Neural progenitor cell (in vitro differentiated cells): ENCODE results near the gene KIF5B. TPM values are rescaled to one million over a fixed set of nuclear protein-coding genes. Genes with fewer than 3 reads are reported as not detected.
A peak's percentile ranks its signal among the peaks of the same experiment; 100 is the strongest.

ENCODE experiments used
- DNase-seq: peaks from one replicate; pipeline ENCODE4 v3.0.0-alpha.2; 2016; ENCODE audit warnings: low spot score
- H2AFZ ChIP-seq: fragments of 200-600 bp; sonication (generic); replicated peaks from 2 replicates; pipeline ENCODE4 v1.6.1; 2016; ENCODE audit warnings: antibody characterized with exemption
- H3F3A ChIP-seq: fragments of 200-600 bp; sonication (generic); 2 replicates; pipeline ENCODE4 v1.6.1; 2016; ENCODE audit warnings: antibody characterized with exemption, low read depth
- H3K27ac ChIP-seq: fragments of 200-600 bp; sonication (generic); 2 replicates; pipeline ENCODE4 v1.5.1; 2016; ENCODE audit warnings: mild to moderate bottlenecking
- H3K27me3 ChIP-seq: fragments of 200-600 bp; sonication (generic); 2 replicates; pipeline ENCODE4 v1.6.1; 2016; ENCODE audit warnings: mild to moderate bottlenecking, moderate library complexity
- H3K36me3 ChIP-seq: fragments of 200-600 bp; sonication (generic); 2 replicates; pipeline ENCODE4 v1.5.1; 2016
- H3K4me1 ChIP-seq: fragments of 200-600 bp; sonication (generic); 2 replicates; pipeline ENCODE4 v1.6.1; 2016; ENCODE audit warnings: mixed run types
- H3K4me2 ChIP-seq: fragments of 200-600 bp; sonication (generic); 2 replicates; pipeline ENCODE4 v1.6.1; 2016
- H3K4me3 ChIP-seq: fragments of 200-600 bp; sonication (generic); 2 replicates; pipeline ENCODE4 v1.5.1; 2016
- H3K79me2 ChIP-seq: fragments of 200-600 bp; sonication (generic); 2 replicates; pipeline ENCODE4 v1.6.1; 2016; ENCODE audit warnings: low read depth
- H3K9ac ChIP-seq: fragments of 200-600 bp; sonication (generic); 2 replicates; pipeline ENCODE4 v1.6.1; 2016
- H3K9me3 ChIP-seq: fragments of 200-600 bp; sonication (generic); 2 replicates; pipeline ENCODE4 v1.5.1; 2016; ENCODE audit warnings: low read depth
- H4K20me1 ChIP-seq: fragments of 200-600 bp; sonication (generic); 2 replicates; pipeline ENCODE4 v1.6.1; 2016; ENCODE audit warnings: low read depth
- H3K27ac Mint-ChIP-seq: 3 replicates; pipeline ENCODE4 v1.8.0; 2021; ENCODE audit warnings: mixed read lengths
- H3K27me3 Mint-ChIP-seq: 2 replicates; pipeline ENCODE4 v1.8.0; 2022; ENCODE audit warnings: low read depth, mild to moderate bottlenecking, inconsistent platforms, moderate library complexity, mixed read lengths; ENCODE audit not compliant: insufficient read depth
- H3K36me3 Mint-ChIP-seq: 3 replicates; pipeline ENCODE4 v1.8.0; 2021; ENCODE audit warnings: mixed read lengths
- H3K4me1 Mint-ChIP-seq: 3 replicates; pipeline ENCODE4 v1.8.0; 2021; ENCODE audit warnings: mixed read lengths
- H3K4me3 Mint-ChIP-seq: 3 replicates; pipeline ENCODE4 v1.8.0; 2021; ENCODE audit warnings: mild to moderate bottlenecking, moderate library complexity, mixed read lengths
- H3K9me3 Mint-ChIP-seq: 3 replicates; pipeline ENCODE4 v1.8.0; 2020; ENCODE audit warnings: mixed read lengths
- EZH2 ChIP-seq: fragments of 200-600 bp; sonication (generic); IDR thresholded peaks from 2 replicates; pipeline ENCODE4 v1.6.1; 2017; ENCODE audit warnings: antibody characterized with exemption, mild to moderate bottlenecking, moderate library complexity
- EZH2phosphoT487 ChIP-seq: fragments of 200-600 bp; sonication (generic); IDR thresholded peaks from 2 replicates; pipeline ENCODE4 v1.6.1; 2017; ENCODE audit warnings: antibody characterized with exemption
- total RNA-seq: library from RNA; depleted of rRNA; stranded (reverse); fragments of >200 nt; gene quantifications from 2 replicates; pipeline ENCODE4 v1.2.3, GENCODE V29; 2015; ENCODE audit warnings: low replicate concordance
- TF ChIP-seq, protein P1 (sequence below): fragments of 200-600 bp; sonication (generic); IDR thresholded peaks from 2 replicates; pipeline ENCODE4 v1.5.1; 2017; ENCODE audit warnings: antibody characterized with exemption, mild to moderate bottlenecking

Gene KIF5B
- total RNA-seq, 1 donor from 2014 or later: 131 TPM

DNA sequence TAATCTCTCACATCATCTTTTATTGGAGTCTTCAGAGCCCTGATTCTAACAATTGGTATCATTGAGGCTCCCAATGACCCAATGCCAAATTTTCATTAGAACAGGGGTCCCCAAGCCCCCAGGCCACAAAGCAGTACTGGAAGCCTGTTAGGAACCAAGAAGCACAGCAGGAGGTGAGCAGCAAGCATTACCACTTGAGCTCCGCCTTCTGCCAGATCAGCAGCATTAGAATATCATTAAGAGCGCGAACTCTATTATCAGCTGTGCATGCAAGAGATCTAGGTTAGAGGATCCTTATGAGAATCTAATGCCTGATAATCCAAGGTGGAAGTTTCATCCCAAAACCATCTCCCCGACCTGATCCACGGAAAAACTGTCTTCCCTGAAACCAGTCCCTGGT lies 23.1 kb downstream of the KIF5B start:
- Mint-ChIP-seq H3K9me3 (no peaks in the 10 kb centered on the region), H3K36me3 (peaks cover 58% of the 10 kb centered on the region), H3K4me3 (no peak overlapping the region), H3K4me1 (no peaks in the 10 kb centered on the region), H3K27ac (no peak overlapping the region), H3K27me3 (no peaks in the 10 kb centered on the region)
- H3K27ac ChIP-seq: peak overlapping the region; percentile 19
- H4K20me1 ChIP-seq: peaks cover 12% of the 10 kb centered on the region
- no peaks in the 10 kb centered on the region for H3K9me3 ChIP-seq
- DNase-seq: no peak
- no peak for TF ChIP-seq EZH2
- TF ChIP-seq, protein P1, sequence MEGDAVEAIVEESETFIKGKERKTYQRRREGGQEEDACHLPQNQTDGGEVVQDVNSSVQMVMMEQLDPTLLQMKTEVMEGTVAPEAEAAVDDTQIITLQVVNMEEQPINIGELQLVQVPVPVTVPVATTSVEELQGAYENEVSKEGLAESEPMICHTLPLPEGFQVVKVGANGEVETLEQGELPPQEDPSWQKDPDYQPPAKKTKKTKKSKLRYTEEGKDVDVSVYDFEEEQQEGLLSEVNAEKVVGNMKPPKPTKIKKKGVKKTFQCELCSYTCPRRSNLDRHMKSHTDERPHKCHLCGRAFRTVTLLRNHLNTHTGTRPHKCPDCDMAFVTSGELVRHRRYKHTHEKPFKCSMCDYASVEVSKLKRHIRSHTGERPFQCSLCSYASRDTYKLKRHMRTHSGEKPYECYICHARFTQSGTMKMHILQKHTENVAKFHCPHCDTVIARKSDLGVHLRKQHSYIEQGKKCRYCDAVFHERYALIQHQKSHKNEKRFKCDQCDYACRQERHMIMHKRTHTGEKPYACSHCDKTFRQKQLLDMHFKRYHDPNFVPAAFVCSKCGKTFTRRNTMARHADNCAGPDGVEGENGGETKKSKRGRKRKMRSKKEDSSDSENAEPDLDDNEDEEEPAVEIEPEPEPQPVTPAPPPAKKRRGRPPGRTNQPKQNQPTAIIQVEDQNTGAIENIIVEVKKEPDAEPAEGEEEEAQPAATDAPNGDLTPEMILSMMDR: no peak
- no peak for TF ChIP-seq EZH2phosphoT487
- no peak overlapping the region for H3K4me2 ChIP-seq
- peaks cover 76% of the 10 kb centered on the region for H3K36me3 ChIP-seq
- no peaks in the 10 kb centered on the region for H3F3A ChIP-seq
- peaks cover 63% of the 10 kb centered on the region for H3K79me2 ChIP-seq
- no peaks in the 10 kb centered on the region for H3K4me1 ChIP-seq
- H3K4me3 ChIP-seq: no peak overlapping the region
- no peaks in the 10 kb centered on the region for H3K27me3 ChIP-seq
- H3K9ac ChIP-seq: no peak overlapping the region
- H2AFZ ChIP-seq: no peak overlapping the region

DNA sequence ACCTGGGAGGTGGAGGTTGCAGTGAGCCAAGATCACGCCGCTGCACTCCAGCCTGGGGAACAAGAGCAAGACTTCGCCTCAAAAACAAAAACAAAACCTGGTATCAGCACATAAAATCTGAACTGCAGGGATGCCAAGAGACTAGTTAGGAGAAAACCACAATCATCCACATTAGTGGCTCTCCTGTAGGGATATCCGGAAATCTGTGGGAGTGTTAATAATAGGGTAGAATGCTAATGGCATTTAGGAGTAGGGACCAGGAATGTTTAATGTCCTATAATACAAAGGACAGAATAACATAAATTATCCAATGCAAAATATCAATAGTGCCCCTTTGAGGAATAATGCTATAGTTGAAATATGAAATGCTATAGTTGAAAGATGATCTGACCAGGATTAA lies 24.3 kb downstream of the KIF5B start:
- DNase-seq: no peak
- Histone ChIP-seq H3K4me1 (no peaks in the 10 kb centered on the region), H3K4me3 (no peak overlapping the region), H2AFZ (no peak overlapping the region), H3K27me3 (no peaks in the 10 kb centered on the region), H3K27ac (no peak overlapping the region), H3K36me3 (peaks cover 81% of the 10 kb centered on the region), H4K20me1 (peaks cover 6% of the 10 kb centered on the region), H3K79me2 (peaks cover 64% of the 10 kb centered on the region), H3K9ac (no peak overlapping the region), H3F3A (no peaks in the 10 kb centered on the region), H3K4me2 (no peak overlapping the region), H3K9me3 (no peaks in the 10 kb centered on the region)
- no peak overlapping the region for H3K4me3 Mint-ChIP-seq
- no peaks in the 10 kb centered on the region for H3K9me3 Mint-ChIP-seq
- no peak for TF ChIP-seq EZH2
- no peak for TF ChIP-seq EZH2phosphoT487
- TF ChIP-seq, protein P1: no peak
- no peak overlapping the region for H3K27ac Mint-ChIP-seq
- no peaks in the 10 kb centered on the region for H3K4me1 Mint-ChIP-seq
- no peaks in the 10 kb centered on the region for H3K27me3 Mint-ChIP-seq
- H3K36me3 Mint-ChIP-seq: peaks cover 57% of the 10 kb centered on the region

DNA sequence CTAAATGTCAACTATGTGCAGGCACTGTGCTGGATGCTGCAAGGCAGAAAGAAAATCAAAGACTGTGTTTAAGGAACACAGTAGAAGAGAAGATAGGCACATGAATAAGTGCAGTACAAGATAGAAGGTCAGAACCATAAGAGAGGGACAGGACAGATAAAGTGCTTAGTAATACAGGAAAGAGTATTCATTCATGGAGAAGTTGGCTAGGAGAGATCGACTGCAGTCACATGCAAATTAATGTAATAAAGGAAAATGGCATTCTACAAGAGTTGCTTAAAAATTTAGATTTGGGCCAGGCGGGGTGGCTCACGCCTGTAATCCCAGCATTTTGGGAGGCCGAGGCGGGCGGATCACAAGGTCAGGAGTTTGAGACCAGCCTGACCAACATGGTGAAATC lies 24.8 kb downstream of the KIF5B start:
- Histone ChIP-seq H3K4me2 (no peak overlapping the region), H3K79me2 (peaks cover 62% of the 10 kb centered on the region), H2AFZ (no peak overlapping the region), H3K9me3 (no peaks in the 10 kb centered on the region), H3K27me3 (no peaks in the 10 kb centered on the region), H3K4me1 (no peaks in the 10 kb centered on the region), H3F3A (no peaks in the 10 kb centered on the region), H4K20me1 (peaks cover 6% of the 10 kb centered on the region), H3K4me3 (no peak overlapping the region), H3K27ac (no peak overlapping the region), H3K36me3 (peaks cover 81% of the 10 kb centered on the region), H3K9ac (no peak overlapping the region)
- TF ChIP-seq EZH2: no peak
- TF ChIP-seq, protein P1: no peak
- TF ChIP-seq EZH2phosphoT487: no peak
- Mint-ChIP-seq H3K4me3 (no peak overlapping the region), H3K36me3 (peaks cover 56% of the 10 kb centered on the region), H3K9me3 (no peaks in the 10 kb centered on the region), H3K4me1 (no peaks in the 10 kb centered on the region), H3K27ac (no peak overlapping the region), H3K27me3 (no peaks in the 10 kb centered on the region)
- no peak for DNase-seq
